ENCODE results near the gene FHL2. TPM values are rescaled to one million over a fixed set of nuclear protein-coding genes. Genes with fewer than 3 reads are reported as not detected.
"Not testable (repeated sequence)": the region's sequence is repeated elsewhere in the genome, so short reads cannot be mapped to it uniquely, and the experiment has no call there.

The FHL2 gene
- total RNA-seq, 1 donor from 2014 or later = 59.1 TPM

DNA sequence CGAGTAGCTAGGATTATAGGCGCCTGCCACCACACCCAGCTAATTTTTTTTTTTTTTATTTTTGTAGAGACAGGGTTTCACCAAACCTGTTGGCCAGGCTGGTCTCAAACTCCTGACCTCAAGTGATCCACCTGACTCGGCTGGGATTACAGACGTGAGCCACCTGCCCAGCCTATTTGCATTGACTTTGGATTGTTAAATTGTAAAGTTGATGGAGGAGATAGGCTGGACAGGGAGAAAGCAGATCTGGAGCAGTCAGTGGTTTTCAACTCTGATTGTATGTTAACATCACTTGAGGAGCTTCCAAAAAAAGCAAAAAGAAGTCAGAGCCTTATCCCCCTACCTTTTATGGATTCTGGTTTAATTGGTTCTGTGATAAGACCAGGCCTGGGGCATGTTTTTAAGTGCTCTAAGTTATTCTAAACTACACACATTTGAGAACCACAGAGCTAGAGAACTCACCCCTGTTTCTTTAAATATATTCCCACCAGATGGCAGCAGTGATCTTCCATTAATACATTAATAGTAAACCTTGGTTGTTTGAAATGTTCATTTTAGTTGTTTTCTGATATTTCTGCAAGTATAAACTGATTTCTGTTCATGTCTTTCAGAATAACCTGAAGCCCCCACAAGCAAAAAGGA, 54.0 kb downstream of the FHL2 start:
- DNase-seq (ENCODE audit: low spot score) = no peak

GRCh38 chr2:105339414-105339813, 59.4 kb downstream of the FHL2 start:
- no peak for DNase-seq (ENCODE audit: low spot score)

DNA sequence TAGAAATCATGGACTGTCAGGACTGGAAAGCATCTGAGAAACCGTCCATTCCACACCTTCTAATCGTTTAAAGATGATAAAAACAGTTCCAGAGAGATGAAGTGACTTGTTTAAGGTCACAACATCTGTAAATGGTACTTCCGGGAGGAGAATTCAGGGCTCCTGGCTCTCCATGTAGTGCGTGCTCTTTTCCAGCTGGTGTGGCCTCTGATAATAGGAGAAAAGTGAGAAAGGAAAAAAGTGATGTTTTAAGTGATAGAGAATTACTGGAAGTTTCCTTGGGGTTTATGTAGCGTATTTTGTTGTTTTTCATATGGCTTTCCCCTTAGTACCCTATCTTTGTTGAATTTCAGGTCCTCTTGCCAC, 60.8 kb downstream of the FHL2 start:
- DNase-seq (ENCODE audit: low spot score) = no peak

- DNase-seq (ENCODE audit: low spot score) = peak; percentile 87
Observed at GRCh38 chr2:105337122-105338019, 61.5 kb downstream of the FHL2 start, which contains the start of gene C2orf49. TSS of gene C2orf49 (plus strand) at chr2:105337540. CDS start at chr2:105337588, 48 bp downstream.

- DNase-seq (ENCODE audit: low spot score) = no peak
Observed at GRCh38 chr2:105336786-105337121, 62.1 kb downstream of the FHL2 start.

- DNase-seq (ENCODE audit: low spot score) = no peak
Observed at GRCh38 chr2:105335469-105335868, 63.4 kb downstream of the FHL2 start.

DNA sequence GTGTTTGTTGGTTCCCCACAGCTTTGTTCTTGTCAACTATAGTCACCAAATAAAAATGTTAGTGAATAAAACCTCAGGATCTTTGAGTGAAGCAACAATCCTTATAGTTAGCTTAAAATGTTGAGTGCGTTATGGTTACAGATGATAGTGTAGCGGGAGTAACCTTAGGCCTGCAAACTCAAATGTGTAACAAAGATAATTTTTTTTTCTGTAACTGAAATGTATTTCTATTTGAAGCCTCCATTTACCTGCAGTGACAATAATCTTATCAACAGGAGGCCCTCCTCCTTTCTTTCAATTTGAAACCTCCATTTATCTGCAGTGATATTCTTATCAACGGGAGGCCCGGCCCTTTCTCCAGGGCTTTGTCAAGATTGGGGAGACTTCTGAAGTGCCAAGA, 64.6 kb downstream of the FHL2 start:
- DNase-seq (ENCODE audit: low spot score) = no peak

DNA sequence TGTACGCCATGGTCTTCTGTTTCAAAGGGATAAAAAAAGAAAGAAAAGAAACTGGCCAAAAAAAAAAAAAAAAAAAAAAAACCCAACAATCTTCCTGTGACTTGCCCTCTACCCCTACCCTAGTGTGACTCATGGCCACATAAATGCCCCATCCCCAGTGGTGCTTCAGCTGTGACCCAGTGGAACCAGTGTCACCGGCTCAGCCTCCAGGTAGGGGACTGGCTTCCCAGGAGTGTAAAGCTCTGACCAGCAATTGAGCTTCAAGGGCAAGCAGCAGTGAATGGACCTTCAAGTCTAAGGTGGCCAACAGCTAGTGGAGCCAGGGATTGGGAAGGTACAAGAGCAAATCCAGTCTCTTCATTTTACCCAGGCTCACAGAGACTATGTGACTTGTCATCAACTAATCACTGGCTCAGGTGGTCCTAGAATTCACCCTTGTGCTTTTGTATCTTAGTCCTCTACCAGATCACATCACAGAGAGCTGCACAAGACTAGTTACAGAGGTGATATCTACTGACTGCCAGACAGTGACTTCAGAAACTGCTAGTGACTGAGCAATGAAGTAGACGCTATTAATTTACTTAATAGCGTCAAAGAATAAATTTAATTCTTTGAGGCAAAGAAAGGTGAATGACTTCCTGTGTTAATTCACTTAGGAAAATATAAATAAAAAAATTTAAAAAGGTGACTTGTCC, 68.0 kb downstream of the FHL2 start:
- no peak for DNase-seq (ENCODE audit: low spot score)

DNA sequence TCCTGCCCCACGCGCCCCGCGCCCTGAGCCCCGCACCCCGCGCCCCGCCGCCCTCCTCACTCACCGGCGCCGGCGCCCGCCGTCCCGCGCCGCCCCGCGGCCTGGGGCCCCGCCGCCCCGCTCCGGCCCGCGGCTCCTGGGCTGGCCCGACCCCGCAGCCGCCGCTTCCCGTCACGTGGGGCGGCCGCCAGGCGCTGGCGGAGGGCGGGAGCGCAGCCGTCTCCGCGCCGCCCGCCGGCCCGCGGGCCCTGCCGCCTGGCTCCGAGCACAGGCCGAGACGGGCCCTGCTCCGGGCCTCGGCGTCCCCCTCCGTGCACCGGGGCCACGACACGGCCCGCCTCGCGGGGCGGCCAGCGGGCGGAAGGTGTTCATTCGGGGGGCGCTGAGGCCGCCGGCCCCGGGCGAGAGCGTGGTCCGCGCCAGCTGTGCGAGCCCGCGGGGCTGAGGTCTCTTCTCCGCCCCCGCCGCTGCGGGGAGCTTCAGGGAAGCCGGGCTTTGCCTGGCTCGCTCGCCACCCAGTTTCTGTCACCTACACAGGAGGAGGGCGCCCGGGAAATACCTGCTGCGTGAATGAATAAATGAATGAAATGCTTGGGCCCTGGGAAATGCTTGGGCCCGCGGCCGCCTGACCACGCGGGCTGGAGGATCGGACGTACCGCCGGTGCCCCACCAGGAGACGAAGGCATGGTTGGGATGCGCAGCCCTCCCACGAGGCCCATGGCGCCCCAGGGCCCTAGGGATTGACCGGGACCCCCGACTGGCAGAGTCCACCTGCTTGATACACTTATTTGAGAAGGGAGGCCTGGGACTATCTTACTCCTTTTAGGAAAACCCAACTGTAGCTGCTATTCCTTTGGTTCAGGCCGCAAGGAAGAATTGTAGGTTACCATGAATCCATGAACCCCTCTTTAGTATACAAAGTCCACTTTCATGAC, 69.0 kb downstream of the FHL2 start, which contains the start of gene TGFBRAP1:
TGFBRAP1 (minus strand) TSS at position 175 of the 935 bp plus-strand sequence. CDS start 21,434 bp downstream, outside the sequence.
- peak; percentile 28 for DNase-seq (ENCODE audit: low spot score)

GRCh38 chr2:105329197-105329554, 69.7 kb downstream of the FHL2 start:
- DNase-seq (ENCODE audit: low spot score) = no peak

DNA sequence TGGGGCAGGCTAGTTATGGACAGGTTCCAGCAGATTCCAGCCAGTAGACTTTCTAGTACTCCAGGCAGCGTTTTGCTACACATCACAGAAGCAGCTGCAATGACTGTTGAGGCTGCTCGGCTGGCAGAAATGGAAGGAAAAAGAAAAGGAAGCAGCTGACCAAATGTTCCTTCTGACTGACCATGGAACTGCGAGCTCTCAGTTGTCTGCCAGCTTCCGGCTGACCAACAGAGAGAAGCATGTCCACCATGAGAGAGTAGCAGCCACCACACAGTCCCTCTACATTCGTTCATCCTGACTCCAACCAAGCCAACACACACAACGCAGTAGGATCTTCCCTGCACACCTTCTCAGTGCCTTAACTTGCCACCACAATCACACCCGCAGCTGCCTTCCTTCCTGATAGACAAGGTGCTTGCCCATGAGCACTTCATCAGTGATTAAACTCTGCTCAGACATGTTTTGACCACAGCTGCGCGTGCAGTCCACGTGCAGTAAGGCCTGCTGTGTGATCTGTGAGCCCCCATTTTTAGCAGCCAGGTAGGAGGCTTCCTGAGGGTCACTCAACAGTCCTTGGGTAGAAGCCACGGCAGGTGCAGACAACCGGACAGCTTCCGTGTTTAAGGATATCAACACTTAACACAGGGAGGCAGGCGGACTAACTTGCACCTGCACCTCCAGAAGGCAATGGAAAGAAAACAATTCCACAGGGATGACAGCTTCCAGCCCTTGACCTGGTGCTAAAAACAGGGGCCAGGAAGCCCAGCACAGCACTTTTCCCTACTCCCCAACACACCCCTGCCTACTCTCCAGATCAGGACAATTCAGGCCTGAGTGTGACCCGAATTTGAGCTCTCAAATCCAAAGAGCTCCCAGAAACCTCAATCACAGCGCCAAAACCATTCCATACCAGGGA, 70.3 kb downstream of the FHL2 start:
- DNase-seq (ENCODE audit: low spot score) = peak; percentile 17

DNA sequence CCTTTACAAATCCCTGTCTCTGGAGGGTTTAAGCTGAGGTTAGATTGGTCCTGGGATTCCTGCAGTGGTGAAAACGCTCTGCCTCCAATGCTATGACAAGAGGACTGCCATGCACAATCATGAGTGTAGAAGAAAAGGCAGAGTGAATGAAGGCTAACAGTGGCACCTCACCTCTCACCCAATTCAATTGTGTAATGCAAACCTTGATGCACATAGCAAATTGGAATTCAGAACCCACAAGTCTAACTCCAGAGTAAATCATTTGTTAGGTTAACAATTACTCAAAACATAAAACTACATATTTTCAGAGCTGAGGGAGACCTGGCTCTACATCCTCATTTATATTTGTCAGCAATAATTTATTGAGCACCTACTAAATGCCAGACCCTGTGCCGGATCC, 71.2 kb downstream of the FHL2 start:
- no peak for DNase-seq (ENCODE audit: low spot score)

DNA sequence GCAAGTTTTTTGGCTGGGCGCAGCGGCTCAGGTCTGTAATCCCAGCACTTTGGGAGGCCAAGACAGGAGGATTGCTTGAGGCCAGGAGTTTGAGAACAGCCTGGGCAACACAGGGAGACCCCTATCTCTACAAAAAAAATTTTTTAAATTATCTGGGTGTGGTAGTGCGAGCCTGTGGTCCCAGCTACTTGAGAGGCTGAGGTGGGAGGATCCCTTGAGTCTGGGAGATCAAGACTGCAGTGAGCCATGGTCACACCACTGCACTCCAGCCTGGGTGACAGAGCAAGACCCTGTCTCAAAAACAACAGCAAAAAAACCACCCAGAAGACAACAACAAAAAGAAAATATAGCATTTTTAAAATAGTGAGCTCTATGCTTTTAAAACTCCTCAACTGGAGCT, 71.6 kb downstream of the FHL2 start:
- DNase-seq (ENCODE audit: low spot score) = not testable (repeated sequence)

DNA sequence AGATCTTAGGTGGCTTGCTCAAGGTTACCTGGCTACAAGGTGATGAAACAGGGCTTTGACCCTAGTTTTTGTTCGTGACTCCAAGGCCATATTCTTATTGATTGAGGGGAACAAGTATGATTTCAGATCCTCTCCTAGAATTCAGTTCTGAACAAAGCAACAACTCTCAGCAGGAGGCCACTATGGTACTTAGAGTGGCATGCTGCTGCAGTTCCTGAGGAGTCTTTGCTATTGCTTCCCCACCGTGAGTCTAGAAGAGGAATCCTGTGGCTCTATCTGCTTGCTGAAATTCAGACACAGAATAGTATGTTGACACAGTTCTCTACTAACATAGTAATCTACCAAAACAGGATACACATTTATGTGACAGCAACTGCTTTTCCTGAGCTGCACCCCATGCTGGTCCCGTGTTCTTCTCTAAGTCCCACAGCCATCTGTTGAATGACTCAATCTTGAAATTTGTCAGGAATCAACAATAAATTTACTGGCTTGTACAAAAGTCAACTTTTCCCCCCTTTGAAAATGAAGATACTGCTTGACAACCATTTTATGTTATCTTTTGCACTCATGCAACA, 73.4 kb downstream of the FHL2 start:
- DNase-seq (ENCODE audit: low spot score) = no peak

DNA sequence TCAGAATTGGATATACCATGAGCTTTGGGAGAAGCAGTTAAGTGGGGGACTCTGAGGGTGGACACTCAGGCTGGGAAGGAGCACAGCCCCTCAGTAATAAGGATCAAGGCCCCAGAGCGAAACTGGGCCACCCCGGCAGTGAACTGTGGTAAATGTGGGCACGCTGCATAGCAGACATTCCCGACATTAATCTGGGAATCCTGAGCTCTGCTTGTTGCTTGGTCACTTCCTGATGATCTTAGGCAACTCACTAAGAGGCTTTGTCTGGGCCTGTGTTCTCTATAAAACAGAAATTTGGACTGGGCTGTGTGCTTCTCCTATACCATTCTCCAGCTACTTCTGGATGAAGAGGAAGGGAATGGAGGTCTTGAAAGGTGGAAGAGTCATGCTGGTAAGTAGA, 74.1 kb downstream of the FHL2 start:
- no peak for DNase-seq (ENCODE audit: low spot score)

GRCh38 chr2:105324101-105324500, 74.8 kb downstream of the FHL2 start:
- no peak for DNase-seq (ENCODE audit: low spot score)

- DNase-seq (ENCODE audit: low spot score) = no peak
Observed at GRCh38 chr2:105323111-105323510, 75.7 kb downstream of the FHL2 start.

GRCh38 chr2:105321875-105322646, 76.8 kb downstream of the FHL2 start:
- no peak for DNase-seq (ENCODE audit: low spot score)

DNA sequence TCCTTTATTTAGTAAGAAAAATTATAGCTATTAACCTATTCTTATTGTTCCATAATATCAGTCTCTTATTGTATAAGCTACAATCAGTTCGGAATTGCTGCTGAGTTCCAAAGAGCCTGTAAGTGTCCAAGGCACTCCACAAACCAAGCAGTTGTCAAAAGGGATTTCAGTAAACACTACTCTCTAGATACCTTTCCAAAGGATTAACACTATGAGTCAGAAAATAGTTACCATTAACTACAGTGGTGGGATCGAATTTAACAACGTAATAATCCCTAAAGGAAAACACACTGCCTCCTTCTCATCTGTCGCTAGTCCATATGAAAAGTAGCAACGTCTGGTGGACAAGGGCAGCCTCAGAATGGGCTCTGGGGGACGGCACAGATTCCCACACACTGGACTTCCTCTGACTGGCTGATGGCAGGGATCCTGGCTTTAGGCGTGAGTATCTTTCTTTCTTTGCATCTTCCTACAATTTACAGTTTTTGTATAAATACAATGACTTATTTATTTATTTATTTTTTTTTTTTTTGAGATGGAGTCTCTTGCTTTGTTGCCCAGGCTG, 78.1 kb downstream of the FHL2 start:
- DNase-seq (ENCODE audit: low spot score) = no peak

All from mucosa of gallbladder (tissue), 1 donor.